Dendritic cell treated with granulocyte-macrophage colony-stimulating factor and Interleukin-4, amounts not matched to agents 40 ng/mL and 50 ng/mL, for 4 days (primary cell): Measurements from ENCODE around the gene EPHX1.
"Not testable (repeated sequence)": the region's sequence is repeated elsewhere in the genome, so short reads cannot be mapped to it uniquely, and the experiment has no call there.

Experiments used
- H3K27ac Mint-ChIP-seq: one replicate; pipeline ENCODE4 v1.8.0; 2022; ENCODE audit warnings: mild to moderate bottlenecking, mixed read lengths
- H3K27me3 Mint-ChIP-seq: one replicate; pipeline ENCODE4 v1.8.0; 2022; ENCODE audit warnings: mild to moderate bottlenecking, mixed read lengths
- H3K36me3 Mint-ChIP-seq: one replicate; pipeline ENCODE4 v1.8.0; 2022; ENCODE audit warnings: low read depth, mixed read lengths
- H3K4me1 Mint-ChIP-seq: one replicate; pipeline ENCODE4 v1.8.0; 2022; ENCODE audit warnings: low read depth, mixed read lengths
- H3K4me3 Mint-ChIP-seq: one replicate; pipeline ENCODE4 v1.8.0; 2022; ENCODE audit warnings: mild to moderate bottlenecking, moderate library complexity, mixed read lengths
- H3K9me3 Mint-ChIP-seq: one replicate; pipeline ENCODE4 v1.8.0; 2022; ENCODE audit warnings: mixed read lengths
- intact Hi-C: fragments of 100-400 bp; cut with micrococcal nuclease; formaldehyde crosslinking; loops from one replicate; pipeline ENCODE4 v1.15.0; 2022

EPHX1 gene

DNA sequence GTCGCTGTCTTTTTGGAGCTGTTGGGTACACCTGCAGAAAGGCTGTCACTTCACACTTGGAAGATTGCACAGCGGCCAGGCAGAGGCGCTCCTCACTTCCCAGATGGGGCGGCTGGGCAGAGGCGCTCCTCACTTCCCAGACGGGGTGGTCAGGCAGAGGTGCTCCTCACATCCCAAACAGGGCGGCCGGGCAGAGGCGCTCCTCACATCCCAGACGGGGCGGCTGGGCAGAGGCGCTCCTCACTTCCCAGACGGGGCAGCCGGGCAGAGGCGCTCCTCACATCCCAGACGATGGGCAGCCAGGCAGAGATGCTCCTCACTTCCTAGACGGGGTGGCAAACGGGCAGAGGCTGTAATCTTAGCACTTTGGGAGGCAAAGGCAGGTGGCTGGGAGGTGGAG is 13.8 kb upstream of the EPHX1 start:
- intact Hi-C loops, H3K4me3 Mint-ChIP-seq, H3K4me1 Mint-ChIP-seq, H3K9me3 Mint-ChIP-seq, H3K27ac Mint-ChIP-seq, H3K27me3 Mint-ChIP-seq: not testable (repeated sequence)
- peaks cover 35% of the 10 kb centered on the region for H3K36me3 Mint-ChIP-seq

DNA sequence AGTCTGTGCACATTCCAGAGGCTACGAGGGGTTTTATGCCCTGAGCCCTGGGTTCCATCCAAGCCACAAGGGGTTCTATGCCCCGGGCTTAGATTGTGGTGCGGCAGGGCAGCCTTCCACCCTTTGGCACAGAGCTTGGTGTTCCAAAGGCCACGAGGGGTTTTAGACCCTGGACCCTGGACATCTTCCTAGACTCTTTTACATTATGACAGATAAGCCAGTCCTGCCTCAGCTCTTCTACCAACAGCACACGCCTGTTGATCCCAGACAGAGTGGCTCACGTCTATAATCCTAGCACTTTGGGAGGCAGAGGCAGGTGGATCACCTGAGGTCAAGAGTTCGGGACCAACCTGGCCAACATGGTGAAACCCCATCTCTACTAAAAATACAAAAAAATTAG is 8.8 kb upstream of the EPHX1 start:
- H3K27me3 Mint-ChIP-seq, H3K36me3 Mint-ChIP-seq, H3K4me3 Mint-ChIP-seq, H3K27ac Mint-ChIP-seq, H3K9me3 Mint-ChIP-seq, intact Hi-C loops: not testable (repeated sequence)
- peaks cover 10% of the 10 kb centered on the region for H3K4me1 Mint-ChIP-seq

- peak overlapping the region; percentile 69 for H3K27ac Mint-ChIP-seq
- H3K36me3 Mint-ChIP-seq: peaks cover 10% of the 10 kb centered on the region
- H3K4me1 Mint-ChIP-seq: peaks cover 26% of the 10 kb centered on the region
- intact Hi-C loops: no loop called here
- no peak overlapping the region for H3K4me3 Mint-ChIP-seq
- H3K27me3 Mint-ChIP-seq: peaks cover 13% of the 10 kb centered on the region
- H3K9me3 Mint-ChIP-seq: no peaks in the 10 kb centered on the region
Measured at GRCh38 chr1:225806249-225806648, 3.7 kb upstream of the EPHX1 start.

DNA sequence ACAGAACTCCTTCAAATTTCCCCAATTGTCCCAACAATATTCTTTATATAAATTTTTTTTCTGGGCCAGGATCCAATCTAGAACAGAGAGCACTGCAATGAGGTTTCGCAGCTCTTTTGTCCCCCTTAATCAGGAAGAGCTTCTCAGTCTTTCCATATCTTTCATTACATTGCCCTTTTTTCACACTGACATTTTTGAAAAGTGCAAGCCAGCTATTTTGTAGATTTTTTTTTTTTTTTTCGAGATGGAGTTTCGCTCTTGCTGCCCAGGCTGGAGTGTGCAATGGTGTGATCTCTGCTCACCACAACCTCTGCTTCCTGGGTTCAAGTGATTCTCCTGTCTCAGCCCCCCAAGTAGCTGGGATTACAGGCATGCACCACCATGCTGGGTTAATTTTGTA is 3.2 kb upstream of the EPHX1 start:
- H3K4me3 Mint-ChIP-seq, H3K36me3 Mint-ChIP-seq, H3K27ac Mint-ChIP-seq, intact Hi-C loops, H3K9me3 Mint-ChIP-seq: not testable (repeated sequence)
- H3K4me1 Mint-ChIP-seq: peaks cover 31% of the 10 kb centered on the region
- H3K27me3 Mint-ChIP-seq: peaks cover 15% of the 10 kb centered on the region

DNA sequence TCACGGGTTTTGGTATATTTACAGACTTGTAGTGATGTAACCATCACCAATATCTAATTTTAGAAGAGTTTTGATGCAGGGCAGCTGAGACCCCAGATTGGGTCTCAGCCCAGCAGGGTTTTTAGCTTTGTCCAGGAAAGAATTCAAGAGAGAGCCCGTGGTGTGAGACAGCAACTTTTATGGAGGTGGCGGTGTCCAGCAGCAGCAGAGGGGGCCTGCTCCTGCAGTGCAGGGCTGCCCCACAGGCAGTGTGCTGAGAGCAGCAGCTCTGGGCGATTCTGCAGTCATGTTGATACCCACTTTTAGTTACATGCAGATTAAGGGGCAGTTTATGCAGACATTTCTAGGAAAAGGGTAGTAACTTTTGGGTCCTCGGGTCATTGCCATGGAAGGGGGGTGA is 1.8 kb upstream of the EPHX1 start:
- H3K4me3 Mint-ChIP-seq: no peak overlapping the region
- no peak overlapping the region for H3K27ac Mint-ChIP-seq
- peaks cover 15% of the 10 kb centered on the region for H3K27me3 Mint-ChIP-seq
- H3K4me1 Mint-ChIP-seq: peaks cover 45% of the 10 kb centered on the region
- intact Hi-C loops: no loop called here
- no peaks in the 10 kb centered on the region for H3K9me3 Mint-ChIP-seq
- H3K36me3 Mint-ChIP-seq: peaks cover 10% of the 10 kb centered on the region

GRCh38 chr1:225810579-225811538 is 935 bp downstream of the EPHX1 start:
- peak overlapping the region; percentile 90 for H3K4me3 Mint-ChIP-seq
- not testable (repeated sequence) for H3K9me3 Mint-ChIP-seq
- H3K36me3 Mint-ChIP-seq: peaks cover 15% of the 10 kb centered on the region
- H3K27me3 Mint-ChIP-seq: peaks cover 15% of the 10 kb centered on the region
- H3K27ac Mint-ChIP-seq: peak overlapping the region; percentile 82
- H3K4me1 Mint-ChIP-seq: peaks cover 57% of the 10 kb centered on the region
- intact Hi-C loops: loop anchor here (5.0 kb wide), 1 partner anchor 34 kb away; the partner anchor contains the start of gene SRP9

- Mint-ChIP-seq H3K27ac (peak overlapping the region; percentile 82), H3K36me3 (peaks cover 17% of the 10 kb centered on the region), H3K4me3 (peak overlapping the region; percentile 90), H3K9me3 (no peaks in the 10 kb centered on the region), H3K27me3 (peaks cover 15% of the 10 kb centered on the region), H3K4me1 (peaks cover 60% of the 10 kb centered on the region)
- intact Hi-C loops: loop anchor here (5.0 kb wide), 1 partner anchor 35 kb away; the partner anchor contains the start of gene SRP9
Measured at GRCh38 chr1:225811622-225812487, 1.9 kb downstream of the EPHX1 start.

GRCh38 chr1:225812488-225813213 is 2.7 kb downstream of the EPHX1 start:
- intact Hi-C loops: loop anchor here (5.0 kb wide), 1 partner anchor 35 kb away; the partner anchor contains the start of gene SRP9
- H3K4me3 Mint-ChIP-seq: no peak overlapping the region
- H3K27ac Mint-ChIP-seq: peak overlapping the region; percentile 82
- peaks cover 17% of the 10 kb centered on the region for H3K36me3 Mint-ChIP-seq
- no peaks in the 10 kb centered on the region for H3K9me3 Mint-ChIP-seq
- peaks cover 68% of the 10 kb centered on the region for H3K4me1 Mint-ChIP-seq
- H3K27me3 Mint-ChIP-seq: peaks cover 15% of the 10 kb centered on the region

DNA sequence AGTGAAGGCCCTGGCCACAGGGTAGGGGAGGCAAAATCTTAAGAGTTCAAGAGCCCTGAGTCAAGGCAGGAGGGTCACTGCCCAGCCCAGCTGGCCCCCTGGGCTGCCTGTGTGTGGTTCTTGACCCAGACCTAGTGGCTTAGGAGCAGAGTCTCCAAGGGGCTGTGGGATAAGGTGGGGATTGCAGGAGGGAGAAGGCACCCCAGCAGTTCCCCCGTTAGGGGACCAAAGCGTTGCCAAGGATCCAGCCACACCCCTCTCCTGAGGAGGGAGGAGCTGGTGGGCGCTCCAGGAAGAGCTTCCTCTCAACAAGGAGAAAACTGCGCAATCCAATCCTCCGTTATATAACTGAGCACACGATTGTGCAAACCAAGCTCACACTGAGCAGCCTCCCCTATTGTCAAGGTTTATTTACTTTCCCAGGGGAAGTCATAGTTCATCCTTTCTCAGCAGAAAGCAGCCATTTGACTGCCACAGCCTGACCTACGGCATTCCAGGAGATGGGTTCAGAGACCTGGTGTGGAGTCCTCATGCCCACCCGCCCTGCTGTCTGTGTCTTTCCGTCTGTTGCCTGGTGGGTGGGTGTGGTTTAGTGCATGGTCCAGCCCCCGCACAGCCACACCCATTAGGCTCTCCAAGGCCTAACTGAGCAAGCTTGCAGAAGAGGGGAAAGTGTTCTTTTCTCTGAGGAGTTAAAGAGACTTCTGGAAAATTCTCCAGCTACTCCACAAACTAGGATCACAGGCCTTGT is 3.5 kb downstream of the EPHX1 start:
- Mint-ChIP-seq H3K9me3 (no peaks in the 10 kb centered on the region), H3K4me3 (peak overlapping the region; percentile 41), H3K4me1 (peaks cover 75% of the 10 kb centered on the region), H3K27me3 (peaks cover 15% of the 10 kb centered on the region), H3K36me3 (peaks cover 17% of the 10 kb centered on the region), H3K27ac (peak overlapping the region; percentile 82)
- intact Hi-C loops: loop anchor here (5.0 kb wide), 1 partner anchor 36 kb away; the partner anchor contains the start of gene SRP9

GRCh38 chr1:225814381-225814780 is 4.5 kb downstream of the EPHX1 start:
- H3K27me3 Mint-ChIP-seq: peaks cover 10% of the 10 kb centered on the region
- peaks cover 20% of the 10 kb centered on the region for H3K36me3 Mint-ChIP-seq
- H3K27ac Mint-ChIP-seq: peak overlapping the region; percentile 82
- intact Hi-C loops: loop anchor here (5.0 kb wide), 1 partner anchor 37 kb away; the partner anchor contains the start of gene SRP9
- H3K4me1 Mint-ChIP-seq: peaks cover 74% of the 10 kb centered on the region
- H3K4me3 Mint-ChIP-seq: no peak overlapping the region
- H3K9me3 Mint-ChIP-seq: no peaks in the 10 kb centered on the region

DNA sequence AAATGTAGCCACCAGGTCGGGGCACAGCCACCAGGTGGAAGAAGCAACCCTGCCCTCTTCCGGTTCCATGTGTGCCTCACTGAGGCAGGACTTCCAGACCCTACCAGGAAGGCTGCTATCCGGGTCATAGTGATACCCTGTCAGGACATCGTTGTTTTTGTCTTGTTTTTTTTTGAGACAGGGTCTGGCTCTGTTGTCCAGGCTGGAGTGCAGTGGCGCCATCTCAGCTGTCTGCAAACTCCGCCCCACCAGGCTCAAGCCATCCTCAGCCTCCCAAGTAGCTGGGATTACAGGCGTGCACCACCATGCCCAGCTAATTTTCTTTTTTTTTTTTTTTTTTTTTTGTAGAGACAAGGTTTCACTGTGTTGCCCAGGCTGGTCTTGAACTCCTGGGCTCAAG is 5.2 kb downstream of the EPHX1 start:
- peaks cover 10% of the 10 kb centered on the region for H3K27me3 Mint-ChIP-seq
- H3K27ac Mint-ChIP-seq, H3K9me3 Mint-ChIP-seq, H3K4me3 Mint-ChIP-seq, intact Hi-C loops: not testable (repeated sequence)
- H3K36me3 Mint-ChIP-seq: peaks cover 26% of the 10 kb centered on the region
- H3K4me1 Mint-ChIP-seq: peaks cover 70% of the 10 kb centered on the region

GRCh38 chr1:225815526-225816178 is 5.7 kb downstream of the EPHX1 start:
- intact Hi-C loops: no loop called here
- no peaks in the 10 kb centered on the region for H3K9me3 Mint-ChIP-seq
- H3K4me3 Mint-ChIP-seq: no peak overlapping the region

More at GRCh38 chr1:225815526-225816178, 5.7 kb downstream of the EPHX1 start:
- peaks cover 6% of the 10 kb centered on the region for H3K27me3 Mint-ChIP-seq
- H3K36me3 Mint-ChIP-seq: peaks cover 26% of the 10 kb centered on the region
- peaks cover 66% of the 10 kb centered on the region for H3K4me1 Mint-ChIP-seq
- no peak overlapping the region for H3K27ac Mint-ChIP-seq
